PFSK-1 (cell line): ENCODE results near the gene FGD4.

ENCODE experiments used
- FOXP2 ChIP-seq: optimal IDR thresholded peaks from 2 replicates; pipeline ENCODE3; 2011; ENCODE audit warnings: borderline replicate concordance, control low read depth, inconsistent platforms; ENCODE audit not compliant: insufficient read depth; ENCODE audit errors: extremely low read length, extremely low read depth
- POLR2AphosphoS5 ChIP-seq: IDR thresholded peaks from 2 replicates; pipeline ENCODE4 v1.6.1; 2012; ENCODE audit warnings: low read depth, mild to moderate bottlenecking, control low read depth, low read length, moderate library complexity
- REST ChIP-seq, 2 experiments: IDR thresholded peaks; 2 replicates each; pipeline versions ENCODE4 v1.6.1 to v1.8.0; 2011 to 2012; ENCODE audit warnings: low read depth in 2 of 2, low read length in 2 of 2, control low read depth in 1 of 2, inconsistent platforms in 1 of 2, mild to moderate bottlenecking in 1 of 2, moderate library complexity in 1 of 2; ENCODE audit not compliant: insufficient read depth in 1 of 2
- SIN3A ChIP-seq: IDR thresholded peaks from 2 replicates; pipeline ENCODE4 v1.6.1; 2012; ENCODE audit warnings: mild to moderate bottlenecking, low read length, moderate library complexity, borderline replicate concordance; ENCODE audit not compliant: insufficient read depth
- TAF1 ChIP-seq: IDR thresholded peaks from 2 replicates; pipeline ENCODE4 v1.6.1; 2012; ENCODE audit warnings: low read length, control low read depth, borderline replicate concordance; ENCODE audit not compliant: insufficient read depth

The FGD4 gene

GRCh38 chr12:32671930-32672780 lies 272.8 kb downstream of the FGD4 start:
- TF ChIP-seq FOXP2 (no peak), SIN3A (0 out of 2 replicates have a peak, but pooled peaks have one; percentile 24), TAF1 (no peak), REST (IDR thresholded peaks at IDR 0.05; ENCODE audit: insufficient read depth in 1 of 2, low read depth in 2 of 2, low read length in 2 of 2) (0 out of 4 replicates have a peak, but pooled peaks of 1 of the 2 experiments have one; percentile 32), POLR2AphosphoS5 (peak; percentile 68)

- TF ChIP-seq TAF1 (peak; percentile 80; the same call in 1 of the 2 replicates), SIN3A (0 out of 2 replicates have a peak, but pooled peaks have one; percentile 28), FOXP2 (peak; percentile 56), POLR2AphosphoS5 (peak; percentile 86), REST (IDR thresholded peaks at IDR 0.05; ENCODE audit: insufficient read depth in 1 of 2, low read depth in 2 of 2, low read length in 2 of 2) (no peak)
Observed at GRCh38 chr12:32679091-32679919, 279.9 kb downstream of the FGD4 start, which contains the start of gene DNM1L. TSS of gene DNM1L (plus strand) at chr12:32679301. CDS start at chr12:32679364, 63 bp downstream.

GRCh38 chr12:32679920-32680237 lies 280.5 kb downstream of the FGD4 start:
- TF ChIP-seq TAF1 (no peak), POLR2AphosphoS5 (no peak), SIN3A (no peak), REST (IDR thresholded peaks at IDR 0.05; ENCODE audit: insufficient read depth in 1 of 2, low read depth in 2 of 2, low read length in 2 of 2) (no peak), FOXP2 (no peak)

GRCh38 chr12:32680787-32681186 lies 281.4 kb downstream of the FGD4 start:
- TF ChIP-seq POLR2AphosphoS5 (no peak), FOXP2 (no peak), REST (IDR thresholded peaks at IDR 0.05; ENCODE audit: insufficient read depth in 1 of 2, low read depth in 2 of 2, low read length in 2 of 2) (no peak)
